Measurements from ENCODE around the gene ELOB.

Gene ELOB

DNA sequence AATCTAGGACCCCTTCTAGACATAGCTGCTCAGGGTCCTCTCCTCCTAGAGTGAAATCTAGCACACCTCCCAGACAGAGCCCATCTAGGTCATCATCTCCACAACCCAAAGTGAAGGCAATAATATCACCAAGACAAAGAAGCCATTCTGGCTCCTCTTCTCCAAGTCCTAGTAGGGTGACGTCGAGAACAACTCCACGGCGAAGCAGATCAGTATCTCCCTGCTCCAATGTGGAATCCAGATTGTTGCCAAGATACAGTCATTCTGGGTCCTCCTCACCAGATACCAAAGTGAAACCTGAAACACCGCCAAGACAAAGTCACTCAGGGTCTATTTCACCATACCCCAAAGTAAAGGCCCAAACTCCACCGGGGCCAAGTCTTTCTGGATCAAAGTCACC, 13.9 kb downstream of the ELOB start:
- Histone ChIP-seq H3F3A (ENCODE audit: low read depth) (no peaks in the 10 kb centered on the region), H4K20me1 (ENCODE audit: insufficient read depth, low read length, poor library complexity, severe bottlenecking) (peaks cover 44% of the 10 kb centered on the region), H3K79me2 (ENCODE audit: insufficient read depth, low read length) (peaks cover 64% of the 10 kb centered on the region), H2AFZ (ENCODE audit: low read length) (no peak overlapping the region), H3K27me3 (ENCODE audit: insufficient read depth, low read length, poor library complexity, severe bottlenecking) (no peaks in the 10 kb centered on the region), H3K4me2 (ENCODE audit: low read depth, low read length, poor library complexity, severe bottlenecking) (no peak overlapping the region), H3K4me3 (ENCODE audit: low read length, poor library complexity, severe bottlenecking) (no peak overlapping the region), H3K9ac (ENCODE audit: low read depth, low read length, poor library complexity, severe bottlenecking) (no peak overlapping the region), H3K36me3 (ENCODE audit: insufficient read depth, low read length) (peaks cover 97% of the 10 kb centered on the region; the same call in 1 of the 2 replicates), H3K9me3 (ENCODE audit: insufficient read depth, low read depth, low read length) (no peaks in the 10 kb centered on the region), H3K4me1 (ENCODE audit: insufficient read depth, low read length, poor library complexity, severe bottlenecking) (no peaks in the 10 kb centered on the region), H3K9me2 (replicated peaks; ENCODE audit: low read depth, low read length) (no peaks in the 10 kb centered on the region)
- TF ChIP-seq, protein P1, sequence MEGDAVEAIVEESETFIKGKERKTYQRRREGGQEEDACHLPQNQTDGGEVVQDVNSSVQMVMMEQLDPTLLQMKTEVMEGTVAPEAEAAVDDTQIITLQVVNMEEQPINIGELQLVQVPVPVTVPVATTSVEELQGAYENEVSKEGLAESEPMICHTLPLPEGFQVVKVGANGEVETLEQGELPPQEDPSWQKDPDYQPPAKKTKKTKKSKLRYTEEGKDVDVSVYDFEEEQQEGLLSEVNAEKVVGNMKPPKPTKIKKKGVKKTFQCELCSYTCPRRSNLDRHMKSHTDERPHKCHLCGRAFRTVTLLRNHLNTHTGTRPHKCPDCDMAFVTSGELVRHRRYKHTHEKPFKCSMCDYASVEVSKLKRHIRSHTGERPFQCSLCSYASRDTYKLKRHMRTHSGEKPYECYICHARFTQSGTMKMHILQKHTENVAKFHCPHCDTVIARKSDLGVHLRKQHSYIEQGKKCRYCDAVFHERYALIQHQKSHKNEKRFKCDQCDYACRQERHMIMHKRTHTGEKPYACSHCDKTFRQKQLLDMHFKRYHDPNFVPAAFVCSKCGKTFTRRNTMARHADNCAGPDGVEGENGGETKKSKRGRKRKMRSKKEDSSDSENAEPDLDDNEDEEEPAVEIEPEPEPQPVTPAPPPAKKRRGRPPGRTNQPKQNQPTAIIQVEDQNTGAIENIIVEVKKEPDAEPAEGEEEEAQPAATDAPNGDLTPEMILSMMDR (conservative IDR thresholded peaks at IDR 0.05; ENCODE audit: low read length): no peak
- no peak for TF ChIP-seq EZH2phosphoT487 (IDR thresholded peaks at IDR 0.05; ENCODE audit: borderline replicate concordance)

DNA sequence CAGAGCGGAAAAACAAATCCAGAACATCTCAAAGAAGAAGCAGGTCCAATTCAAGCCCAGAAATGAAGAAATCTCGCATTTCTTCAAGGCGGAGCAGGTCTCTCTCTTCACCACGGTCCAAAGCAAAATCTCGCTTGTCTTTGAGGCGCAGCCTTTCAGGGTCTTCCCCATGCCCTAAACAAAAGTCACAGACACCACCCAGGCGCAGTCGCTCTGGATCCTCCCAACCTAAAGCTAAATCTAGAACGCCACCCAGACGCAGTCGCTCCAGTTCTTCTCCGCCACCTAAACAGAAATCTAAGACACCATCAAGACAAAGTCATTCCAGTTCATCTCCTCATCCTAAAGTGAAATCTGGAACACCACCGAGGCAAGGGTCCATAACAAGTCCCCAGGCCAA, 14.4 kb downstream of the ELOB start:
- H3K4me2 ChIP-seq (ENCODE audit: low read depth, low read length, poor library complexity, severe bottlenecking): no peak overlapping the region
- H3K36me3 ChIP-seq (ENCODE audit: insufficient read depth, low read length): peaks cover 96% of the 10 kb centered on the region; the same call in 1 of the 2 replicates
- no peaks in the 10 kb centered on the region for H3K4me1 ChIP-seq (ENCODE audit: insufficient read depth, low read length, poor library complexity, severe bottlenecking)
- H3K27me3 ChIP-seq (ENCODE audit: insufficient read depth, low read length, poor library complexity, severe bottlenecking): no peaks in the 10 kb centered on the region
- no peaks in the 10 kb centered on the region for H3K9me3 ChIP-seq (ENCODE audit: insufficient read depth, low read depth, low read length)
- no peak overlapping the region for H2AFZ ChIP-seq (ENCODE audit: low read length)
- H3K9me2 ChIP-seq (replicated peaks; ENCODE audit: low read depth, low read length): no peaks in the 10 kb centered on the region
- H3K9ac ChIP-seq (ENCODE audit: low read depth, low read length, poor library complexity, severe bottlenecking): no peak overlapping the region
- peaks cover 68% of the 10 kb centered on the region for H3K79me2 ChIP-seq (ENCODE audit: insufficient read depth, low read length)
- peaks cover 48% of the 10 kb centered on the region for H4K20me1 ChIP-seq (ENCODE audit: insufficient read depth, low read length, poor library complexity, severe bottlenecking)
- H3K4me3 ChIP-seq (ENCODE audit: low read length, poor library complexity, severe bottlenecking): no peak overlapping the region
- H3F3A ChIP-seq (ENCODE audit: low read depth): no peaks in the 10 kb centered on the region
- TF ChIP-seq EZH2phosphoT487 (IDR thresholded peaks at IDR 0.05; ENCODE audit: borderline replicate concordance): no peak
- TF ChIP-seq, protein P1 (conservative IDR thresholded peaks at IDR 0.05; ENCODE audit: low read length): no peak

DNA sequence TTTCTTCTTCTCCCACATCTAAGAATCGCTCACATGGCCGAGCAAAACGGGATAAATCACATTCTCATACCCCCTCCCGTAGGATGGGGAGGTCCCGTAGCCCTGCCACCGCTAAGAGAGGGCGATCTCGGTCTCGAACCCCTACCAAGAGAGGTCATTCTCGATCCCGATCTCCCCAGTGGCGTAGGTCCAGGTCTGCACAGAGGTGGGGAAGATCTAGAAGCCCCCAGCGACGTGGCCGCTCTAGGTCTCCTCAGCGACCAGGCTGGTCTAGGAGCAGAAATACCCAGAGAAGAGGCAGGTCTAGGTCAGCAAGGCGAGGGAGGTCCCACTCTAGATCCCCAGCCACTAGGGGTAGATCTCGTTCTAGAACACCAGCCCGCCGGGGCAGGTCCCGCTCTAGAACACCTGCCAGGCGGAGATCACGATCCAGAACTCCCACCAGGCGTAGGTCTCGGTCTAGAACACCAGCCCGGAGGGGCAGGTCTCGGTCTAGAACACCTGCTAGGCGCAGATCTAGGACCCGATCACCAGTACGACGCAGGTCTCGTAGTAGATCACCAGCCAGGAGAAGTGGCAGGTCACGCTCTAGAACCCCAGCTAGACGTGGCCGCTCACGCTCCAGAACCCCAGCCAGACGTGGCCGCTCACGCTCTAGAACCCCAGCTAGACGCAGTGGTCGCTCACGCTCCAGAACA, 15.0 kb downstream of the ELOB start:
- Histone ChIP-seq H3K9ac (ENCODE audit: low read depth, low read length, poor library complexity, severe bottlenecking) (no peak overlapping the region), H3K4me3 (ENCODE audit: low read length, poor library complexity, severe bottlenecking) (no peak overlapping the region), H3F3A (ENCODE audit: low read depth) (no peaks in the 10 kb centered on the region), H3K79me2 (ENCODE audit: insufficient read depth, low read length) (peaks cover 71% of the 10 kb centered on the region), H4K20me1 (ENCODE audit: insufficient read depth, low read length, poor library complexity, severe bottlenecking) (peaks cover 55% of the 10 kb centered on the region), H3K27me3 (ENCODE audit: insufficient read depth, low read length, poor library complexity, severe bottlenecking) (no peaks in the 10 kb centered on the region), H3K4me1 (ENCODE audit: insufficient read depth, low read length, poor library complexity, severe bottlenecking) (no peaks in the 10 kb centered on the region), H3K4me2 (ENCODE audit: low read depth, low read length, poor library complexity, severe bottlenecking) (no peak overlapping the region), H3K36me3 (ENCODE audit: insufficient read depth, low read length) (peaks cover 96% of the 10 kb centered on the region; the same call in 1 of the 2 replicates), H2AFZ (ENCODE audit: low read length) (no peak overlapping the region), H3K9me2 (replicated peaks; ENCODE audit: low read depth, low read length) (no peaks in the 10 kb centered on the region), H3K9me3 (ENCODE audit: insufficient read depth, low read depth, low read length) (no peaks in the 10 kb centered on the region)
- TF ChIP-seq, protein P1 (conservative IDR thresholded peaks at IDR 0.05; ENCODE audit: low read length): no peak
- TF ChIP-seq EZH2phosphoT487 (IDR thresholded peaks at IDR 0.05; ENCODE audit: borderline replicate concordance): no peak
